K562 (cell line): Measurements from ENCODE around the gene GPR135. TPM values are rescaled to one million over a fixed set of nuclear protein-coding genes. Genes with fewer than 3 reads are reported as not detected.

Source experiments
- HDAC1 ChIP-seq, 2 experiments: fragments of 450-650 bp; IDR thresholded peaks; 2 replicates each; pipeline ENCODE4 v1.6.1; 2016 to 2017; ENCODE audit warnings: inconsistent platforms in 1 of 2, mild to moderate bottlenecking in 1 of 2, moderate library complexity in 1 of 2
- HEY1 ChIP-seq: fragments of 250-450 bp; sonication (Bioruptor Pico); IDR thresholded peaks from 2 replicates; pipeline ENCODE4 v1.5.0; 2020; ENCODE audit warnings: mild to moderate bottlenecking, moderate library complexity, borderline replicate concordance
- HMG20A ChIP-seq: fragments of 450-650 bp; formaldehyde crosslinking; conservative IDR thresholded peaks from 2 replicates; pipeline ENCODE4 v1.4.0; 2020; ENCODE audit warnings: mild to moderate bottlenecking, mixed read lengths
- L3MBTL2 ChIP-seq: fragments of 450-650 bp; IDR thresholded peaks from 2 replicates; pipeline ENCODE4 v1.6.1; 2016; ENCODE audit warnings: mild to moderate bottlenecking, moderate library complexity
- MCM7 ChIP-seq, 2 experiments: fragments of 450-650 bp; IDR thresholded peaks; 2 replicates each; pipeline ENCODE4 v1.6.1; 2016 to 2018
- MECOM ChIP-seq: fragments of 250-450 bp; sonication (Bioruptor Pico); IDR thresholded peaks from 2 replicates; pipeline ENCODE4 v1.8.0; 2022; ENCODE audit warnings: inconsistent platforms
- MED1 ChIP-seq: sonication (generic); formaldehyde crosslinking; IDR thresholded peaks from 2 replicates; pipeline ENCODE4 v1.8.1; 2023; ENCODE audit warnings: missing genetic modification reagents, borderline replicate concordance
- NCOA6 ChIP-seq: fragments of 450-650 bp; IDR thresholded peaks from 2 replicates; pipeline ENCODE4 v1.6.1; 2017; ENCODE audit warnings: mild to moderate bottlenecking
- NEUROD1 ChIP-seq: fragments of 150-350 bp; IDR thresholded peaks from 2 replicates; pipeline ENCODE4 v1.6.1; 2014; ENCODE audit warnings: borderline replicate concordance, low read length, low read depth; ENCODE audit not compliant: partially characterized antibody
- PCBP2 ChIP-seq: fragments of 200-400 bp; formaldehyde crosslinking; IDR thresholded peaks from 2 replicates; pipeline ENCODE4 v1.6.1; 2018; ENCODE audit warnings: low read length, low read depth, mild to moderate bottlenecking, moderate library complexity; ENCODE audit not compliant: poor library complexity, severe bottlenecking
- RFX1 ChIP-seq: fragments of 450-650 bp; IDR thresholded peaks from 2 replicates; pipeline ENCODE4 v1.6.1; 2016; ENCODE audit warnings: mild to moderate bottlenecking, moderate library complexity
- SMAD3 ChIP-seq: fragments of 450-650 bp; formaldehyde crosslinking; conservative IDR thresholded peaks from 2 replicates; pipeline ENCODE4 v1.4.0; 2020; ENCODE audit warnings: mild to moderate bottlenecking
- TBP ChIP-seq: optimal IDR thresholded peaks from 2 replicates; pipeline ENCODE3; 2011; ENCODE audit warnings: low read depth, low read length, improper control_type of control experiment
- TEAD1 ChIP-seq, 2 experiments: fragments of 450-650 bp in 1 of 2; sonication (generic) in 1 of 2; formaldehyde crosslinking; IDR thresholded peaks; 2 replicates each; pipeline versions ENCODE4 v1.4.0 to v1.8.0; 2020 to 2022; ENCODE audit warnings: mild to moderate bottlenecking in 2 of 2, missing genetic modification reagents in 1 of 2
- XRCC4 ChIP-seq: IDR thresholded peaks from one replicate; pipeline ENCODE4 v1.6.1; 2011; ENCODE audit not compliant: insufficient read depth, insufficient read length; ENCODE audit errors: extremely low read depth
- ZC3H11A ChIP-seq: IDR thresholded peaks from 2 replicates; pipeline ENCODE4 v1.6.1; 2012; ENCODE audit warnings: low read depth, low read length, improper control_type of control experiment
- ZKSCAN3 ChIP-seq: fragments of 250-450 bp; sonication (Bioruptor Pico); IDR thresholded peaks from 2 replicates; pipeline ENCODE4 v1.4.0; 2020
- ZKSCAN8 ChIP-seq: fragments of 200-800 bp; sonication (Bioruptor generic); IDR thresholded peaks from 2 replicates; pipeline ENCODE4 v1.6.1; 2016; ENCODE audit warnings: missing genetic modification characterization, missing compliant biosample characterization
- ZNF217 ChIP-seq: sonication (generic); formaldehyde crosslinking; IDR thresholded peaks from 2 replicates; pipeline ENCODE4 v1.8.0; 2022; ENCODE audit warnings: mild to moderate bottlenecking, missing genetic modification reagents
- ZNF263 ChIP-seq: sonication (generic); formaldehyde crosslinking; IDR thresholded peaks from 2 replicates; pipeline ENCODE4 v1.8.0; 2022; ENCODE audit warnings: mild to moderate bottlenecking, missing genetic modification reagents, borderline replicate concordance
- polyA plus RNA-seq, 8 experiments: library from polyadenylated mRNA; depleted of rRNA in 4 of 8; stranded (reverse) in 5 of 8; unstranded in 3 of 8; fragments of >200 nt; fragmentation: Nextera tagmentation in 2 of 8; fragmentation: Illumina TruSeq in 1 of 8; extraction: Ambion mirVana in 2 of 8; extraction: Trizol in 1 of 8; gene quantifications; 2 replicates each; pipeline versions ENCODE4 v1.2.1 to v1.2.3, GENCODE V29; 2011 to 2014; ENCODE audit warnings: inconsistent platforms in 1 of 8, missing spikeins in 1 of 8
- total RNA-seq, 7 experiments: library from RNA; depleted of rRNA in 6 of 7; stranded (reverse); fragments of >200 nt in 6 of 7; fragmentation: Illumina TruSeq in 2 of 7; extraction: Trizol in 2 of 7; gene quantifications; 2 replicates each; pipeline versions ENCODE4 v1.2.1 to v1.2.3, GENCODE V29; 2011 to 2021; ENCODE audit warnings: low replicate concordance in 1 of 7
- TF ChIP-seq, protein P1 (sequence below), 2 experiments: fragments of 250-450 bp in 1 of 2; fragments of 450-650 bp in 1 of 2; sonication (Bioruptor Pico) in 1 of 2; IDR thresholded peaks; 2 replicates each; pipeline versions ENCODE4 v1.6.1 to v1.8.0; 2016 to 2021; ENCODE audit warnings: mild to moderate bottlenecking in 2 of 2, moderate library complexity in 2 of 2, missing compliant biosample characterization in 1 of 2, missing genetic modification characterization in 1 of 2
- TF ChIP-seq, protein P2 (sequence below): sonication (generic); formaldehyde crosslinking; IDR thresholded peaks from 2 replicates; pipeline ENCODE4 v1.8.1; 2023; ENCODE audit warnings: mild to moderate bottlenecking, missing genetic modification reagents
- TF ChIP-seq, protein P3 (sequence below), 3 experiments: fragments of 200-800 bp in 1 of 3; sonication (Bioruptor generic) in 1 of 3; sonication (generic) in 1 of 3; formaldehyde crosslinking in 1 of 3; IDR thresholded peaks; 2 replicates each; pipeline versions ENCODE4 v1.6.1 to v1.8.0; 2016 to 2022; ENCODE audit warnings: mild to moderate bottlenecking in 2 of 3, missing compliant biosample characterization in 2 of 3, missing genetic modification characterization in 2 of 3, missing genetic modification reagents in 1 of 3
- TF ChIP-seq, protein P4 (sequence below): fragments of 250-450 bp; sonication (Bioruptor Pico); IDR thresholded peaks from 2 replicates; pipeline ENCODE4 v1.8.0; 2022; ENCODE audit warnings: inconsistent platforms

The GPR135 gene
- total and polyA plus RNA-seq, 9 of the 15 experiments (the other 6 are each of a cell fraction or from before 2014, with no cell fraction given), result 0.06 to 1.6 (median 1.0) TPM

DNA sequence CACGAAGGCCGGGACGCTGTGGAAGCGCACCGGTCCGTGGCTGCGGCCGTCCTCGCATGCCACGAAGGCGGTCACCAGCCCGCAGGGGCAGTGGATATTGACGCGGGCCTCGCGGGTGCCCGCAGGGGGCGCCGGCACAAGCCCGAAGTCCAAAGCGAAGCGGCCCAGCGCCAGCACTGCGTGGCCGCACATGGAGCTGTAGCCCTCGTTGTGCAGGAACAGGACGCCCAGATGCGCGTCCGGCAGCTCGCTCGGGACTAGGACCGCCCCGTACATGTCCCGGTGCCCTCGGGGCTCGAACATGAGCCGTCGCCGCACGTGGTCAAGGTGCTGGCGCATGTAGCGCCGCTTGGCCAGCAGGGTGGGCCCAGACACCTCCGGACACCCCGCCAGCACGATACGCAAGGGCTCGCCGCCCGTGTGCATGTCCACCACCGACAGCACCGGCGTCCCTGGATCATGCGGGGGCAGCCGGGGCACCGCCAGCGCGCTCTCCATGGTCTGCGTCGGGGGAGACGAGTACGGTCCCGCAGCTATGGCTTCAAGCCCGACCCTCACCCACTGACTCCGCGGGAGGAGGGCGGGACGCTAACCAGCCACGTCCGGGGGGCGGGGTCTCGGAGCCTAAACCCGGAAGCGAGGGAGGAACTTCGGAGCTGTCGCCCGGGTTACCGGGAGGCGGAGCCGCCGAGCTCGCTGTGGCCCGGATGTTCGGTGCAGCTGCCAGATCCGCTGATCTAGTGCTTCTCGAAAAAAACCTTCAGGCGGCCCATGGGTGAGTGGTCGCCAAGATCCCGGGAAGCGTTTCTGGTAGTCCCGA is 18.8 kb upstream of the GPR135 start, which contains the start of the genes JKAMP and L3HYPDH (continued):
- TF ChIP-seq, protein P1, sequence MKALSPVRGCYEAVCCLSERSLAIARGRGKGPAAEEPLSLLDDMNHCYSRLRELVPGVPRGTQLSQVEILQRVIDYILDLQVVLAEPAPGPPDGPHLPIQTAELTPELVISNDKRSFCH (CRISPR knock-in tag; IDR thresholded peaks at IDR 0.05), result no peak
- TF ChIP-seq, protein P1 (tag; IDR thresholded peaks at IDR 0.05), result peak; percentile 74; the same call in 1 of the 2 replicates
- TF ChIP-seq MECOM (CRISPR knock-in tag) (no peak), MCM7 (IDR thresholded peaks at IDR 0.05) (no peak), HEY1 (CRISPR knock-in tag) (no peak), ZKSCAN8 (CRISPR knock-in tag) (no peak), TEAD1 (CRISPR knock-in tag; IDR thresholded peaks at IDR 0.05) (peak in 1 of 2 experiments; percentile 52; a peak in 1 of 4 replicates), HDAC1 (IDR thresholded peaks at IDR 0.05) (peak in 1 of 2 experiments; percentile 82; a peak in 2 of 4 replicates), L3MBTL2 (peak; percentile 97), SMAD3 (CRISPR knock-in tag) (no peak), TBP (peak; percentile 60), ZC3H11A (no peak), PCBP2 (no peak), ZNF263 (CRISPR knock-in tag) (peak; percentile 57), RFX1 (peak; percentile 95), ZNF217 (CRISPR knock-in tag) (no peak), MED1 (no peak), NCOA6 (peak; percentile 43; the same call in 1 of the 2 replicates), XRCC4 (no peak), HMG20A (no peak), NEUROD1 (peak; percentile 18), ZKSCAN3 (no peak)
- TF ChIP-seq, protein P2, sequence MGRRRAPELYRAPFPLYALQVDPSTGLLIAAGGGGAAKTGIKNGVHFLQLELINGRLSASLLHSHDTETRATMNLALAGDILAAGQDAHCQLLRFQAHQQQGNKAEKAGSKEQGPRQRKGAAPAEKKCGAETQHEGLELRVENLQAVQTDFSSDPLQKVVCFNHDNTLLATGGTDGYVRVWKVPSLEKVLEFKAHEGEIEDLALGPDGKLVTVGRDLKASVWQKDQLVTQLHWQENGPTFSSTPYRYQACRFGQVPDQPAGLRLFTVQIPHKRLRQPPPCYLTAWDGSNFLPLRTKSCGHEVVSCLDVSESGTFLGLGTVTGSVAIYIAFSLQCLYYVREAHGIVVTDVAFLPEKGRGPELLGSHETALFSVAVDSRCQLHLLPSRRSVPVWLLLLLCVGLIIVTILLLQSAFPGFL (CRISPR knock-in tag), result no peak
- TF ChIP-seq, protein P3, sequence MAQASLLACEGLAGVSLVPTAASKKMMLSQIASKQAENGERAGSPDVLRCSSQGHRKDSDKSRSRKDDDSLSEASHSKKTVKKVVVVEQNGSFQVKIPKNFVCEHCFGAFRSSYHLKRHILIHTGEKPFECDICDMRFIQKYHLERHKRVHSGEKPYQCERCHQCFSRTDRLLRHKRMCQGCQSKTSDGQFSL (CRISPR knock-in tag; IDR thresholded peaks at IDR 0.05), result peak; percentile 63
- TF ChIP-seq, protein P3 (tag; IDR thresholded peaks at IDR 0.05), result no peak
- TF ChIP-seq, protein P4, sequence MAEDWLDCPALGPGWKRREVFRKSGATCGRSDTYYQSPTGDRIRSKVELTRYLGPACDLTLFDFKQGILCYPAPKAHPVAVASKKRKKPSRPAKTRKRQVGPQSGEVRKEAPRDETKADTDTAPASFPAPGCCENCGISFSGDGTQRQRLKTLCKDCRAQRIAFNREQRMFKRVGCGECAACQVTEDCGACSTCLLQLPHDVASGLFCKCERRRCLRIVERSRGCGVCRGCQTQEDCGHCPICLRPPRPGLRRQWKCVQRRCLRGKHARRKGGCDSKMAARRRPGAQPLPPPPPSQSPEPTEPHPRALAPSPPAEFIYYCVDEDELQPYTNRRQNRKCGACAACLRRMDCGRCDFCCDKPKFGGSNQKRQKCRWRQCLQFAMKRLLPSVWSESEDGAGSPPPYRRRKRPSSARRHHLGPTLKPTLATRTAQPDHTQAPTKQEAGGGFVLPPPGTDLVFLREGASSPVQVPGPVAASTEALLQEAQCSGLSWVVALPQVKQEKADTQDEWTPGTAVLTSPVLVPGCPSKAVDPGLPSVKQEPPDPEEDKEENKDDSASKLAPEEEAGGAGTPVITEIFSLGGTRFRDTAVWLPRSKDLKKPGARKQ, result no peak
